ENCODE data around the gene ALDH1L1.

Gene ALDH1L1

GRCh38 chr3:126205717-126206655, 25.6 kb upstream of the ALDH1L1 start:
- peak; percentile 40 for DNase-seq (ENCODE audit: low read depth)
- H3K4me3 ChIP-seq (ENCODE audit: low read length), result no peak overlapping the region
- TF ChIP-seq, protein P1, sequence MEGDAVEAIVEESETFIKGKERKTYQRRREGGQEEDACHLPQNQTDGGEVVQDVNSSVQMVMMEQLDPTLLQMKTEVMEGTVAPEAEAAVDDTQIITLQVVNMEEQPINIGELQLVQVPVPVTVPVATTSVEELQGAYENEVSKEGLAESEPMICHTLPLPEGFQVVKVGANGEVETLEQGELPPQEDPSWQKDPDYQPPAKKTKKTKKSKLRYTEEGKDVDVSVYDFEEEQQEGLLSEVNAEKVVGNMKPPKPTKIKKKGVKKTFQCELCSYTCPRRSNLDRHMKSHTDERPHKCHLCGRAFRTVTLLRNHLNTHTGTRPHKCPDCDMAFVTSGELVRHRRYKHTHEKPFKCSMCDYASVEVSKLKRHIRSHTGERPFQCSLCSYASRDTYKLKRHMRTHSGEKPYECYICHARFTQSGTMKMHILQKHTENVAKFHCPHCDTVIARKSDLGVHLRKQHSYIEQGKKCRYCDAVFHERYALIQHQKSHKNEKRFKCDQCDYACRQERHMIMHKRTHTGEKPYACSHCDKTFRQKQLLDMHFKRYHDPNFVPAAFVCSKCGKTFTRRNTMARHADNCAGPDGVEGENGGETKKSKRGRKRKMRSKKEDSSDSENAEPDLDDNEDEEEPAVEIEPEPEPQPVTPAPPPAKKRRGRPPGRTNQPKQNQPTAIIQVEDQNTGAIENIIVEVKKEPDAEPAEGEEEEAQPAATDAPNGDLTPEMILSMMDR (conservative IDR thresholded peaks at IDR 0.05; ENCODE audit: low read length), result no peak

- no peak overlapping the region for H3K4me3 ChIP-seq (ENCODE audit: low read length)
- TF ChIP-seq, protein P1 (conservative IDR thresholded peaks at IDR 0.05; ENCODE audit: low read length), result no peak
- DNase-seq (ENCODE audit: low read depth), result no peak
These were observed 22.3 kb upstream of the ALDH1L1 start for GRCh38 chr3:126202680-126203079.

DNA sequence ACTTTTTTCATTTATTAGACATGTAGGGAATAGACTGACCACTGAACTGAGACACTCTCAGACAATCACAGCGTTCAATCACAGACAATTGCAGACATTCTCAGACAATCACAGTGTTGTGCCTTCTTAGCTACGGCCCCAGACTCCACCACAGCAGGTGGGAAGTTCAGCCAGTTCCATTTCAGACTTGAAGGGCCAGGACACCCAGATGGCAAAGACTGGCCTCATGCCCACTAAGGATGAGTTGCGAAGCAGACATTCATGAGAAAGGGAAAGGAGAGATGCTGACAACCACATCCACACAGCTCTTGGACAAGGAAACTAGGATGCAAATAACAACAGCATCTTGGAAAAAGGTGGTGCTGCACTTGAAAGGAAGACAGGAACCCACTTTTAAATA, 21.9 kb upstream of the ALDH1L1 start:
- H3K4me3 ChIP-seq (ENCODE audit: low read length), result no peak overlapping the region
- no peak for DNase-seq (ENCODE audit: low read depth)
- TF ChIP-seq, protein P1 (conservative IDR thresholded peaks at IDR 0.05; ENCODE audit: low read length), result no peak

GRCh38 chr3:126201168-126201567, 20.8 kb upstream of the ALDH1L1 start:
- TF ChIP-seq, protein P1 (conservative IDR thresholded peaks at IDR 0.05; ENCODE audit: low read length), result no peak
- DNase-seq (ENCODE audit: low read depth), result no peak
- no peak overlapping the region for H3K4me3 ChIP-seq (ENCODE audit: low read length)

DNA sequence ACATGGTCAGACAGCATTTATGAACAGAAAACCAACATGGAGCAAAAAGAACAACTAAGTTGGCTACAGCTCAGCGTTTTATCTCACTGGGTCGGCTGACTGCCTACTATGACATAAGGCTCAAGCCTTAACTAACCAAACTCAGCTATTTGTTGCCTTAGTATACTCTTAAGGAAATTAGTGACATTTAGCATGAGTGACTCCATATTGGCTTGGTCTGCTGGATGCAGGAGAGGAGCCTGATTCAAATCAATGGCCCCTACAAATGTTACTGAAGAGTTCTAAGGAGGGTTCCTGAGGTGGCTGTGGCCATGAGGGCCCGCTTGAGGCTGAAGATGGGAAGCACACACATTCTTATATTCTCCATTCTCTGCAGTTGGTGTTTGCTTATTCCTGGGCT, 20.1 kb upstream of the ALDH1L1 start:
- TF ChIP-seq, protein P1 (conservative IDR thresholded peaks at IDR 0.05; ENCODE audit: low read length), result no peak
- no peak overlapping the region for H3K4me3 ChIP-seq (ENCODE audit: low read length)
- no peak for DNase-seq (ENCODE audit: low read depth)

DNA sequence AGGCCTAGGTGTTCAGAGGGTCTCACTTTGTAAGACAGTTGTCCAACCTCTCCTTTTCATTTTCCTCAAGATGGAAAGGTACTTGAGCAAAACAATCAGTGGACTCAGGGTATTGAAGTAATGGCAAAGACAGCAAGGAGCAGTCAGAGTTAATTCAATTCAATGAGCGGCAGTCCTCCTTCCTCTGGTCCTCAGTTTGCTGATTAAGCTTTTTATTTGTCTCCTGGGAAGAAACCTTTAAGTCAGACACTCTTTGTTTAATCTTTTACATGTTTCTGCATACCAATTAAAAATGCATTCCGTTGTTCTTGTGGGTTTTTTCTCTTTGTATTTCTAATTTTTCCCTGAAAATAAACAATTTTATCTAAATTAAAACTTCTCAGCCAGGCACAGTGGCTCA, 18.9 kb upstream of the ALDH1L1 start:
- TF ChIP-seq, protein P1 (conservative IDR thresholded peaks at IDR 0.05; ENCODE audit: low read length), result no peak
- DNase-seq (ENCODE audit: low read depth), result no peak
- H3K4me3 ChIP-seq (ENCODE audit: low read length), result no peak overlapping the region
